ENCODE results near the gene CPSF3. TPM values are rescaled to one million over a fixed set of nuclear protein-coding genes. Genes with fewer than 3 reads are reported as not detected.
"Not testable (repeated sequence)": the region's sequence is repeated elsewhere in the genome, so short reads cannot be mapped to it uniquely, and the experiment has no call there.

CPSF3 gene
- total RNA-seq, 1 experiment from 2014 or later, result 95.5 TPM

DNA sequence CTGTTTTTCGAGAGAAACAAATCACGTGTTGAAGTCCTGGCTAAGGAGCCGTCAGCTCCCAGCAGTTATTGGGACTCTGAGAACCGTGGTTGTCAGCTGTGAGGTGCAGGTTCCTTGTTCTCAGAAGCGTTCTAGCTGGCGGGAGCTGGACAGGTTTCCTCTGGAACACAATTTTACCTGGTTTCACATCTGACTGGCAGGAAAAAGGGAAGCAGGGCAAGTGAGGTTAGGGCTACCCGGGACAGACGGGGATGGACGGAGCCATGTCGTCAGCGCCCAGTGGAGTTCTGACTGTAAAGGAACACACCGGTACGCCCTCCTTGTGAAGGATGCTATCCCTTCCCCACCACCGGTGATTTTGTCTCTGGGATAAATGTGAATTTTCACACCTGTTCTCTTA lies 26.3 kb upstream of the CPSF3 start:
- Histone ChIP-seq H4K5ac (ENCODE audit: insufficient read length, low read depth, low read length) (no peak overlapping the region), H3K23ac (ENCODE audit: insufficient read length, low read depth, low read length) (no peak overlapping the region), H3K4me1 (ENCODE audit: insufficient read depth, low read length) (peaks cover 3% of the 10 kb centered on the region; the same call in 1 of the 2 replicates), H3K79me2 (ENCODE audit: insufficient read depth, low read length) (no peaks in the 10 kb centered on the region), H3K4ac (ENCODE audit: low read depth, low read length) (no peak overlapping the region), H4K91ac (ENCODE audit: insufficient read length, low read depth, low read length) (no peak overlapping the region), H3K23me2 (ENCODE audit: insufficient read length, low read depth, low read length, poor library complexity, severe bottlenecking) (no peaks in the 10 kb centered on the region), H2AFZ (ENCODE audit: low read length) (no peak overlapping the region), H3K56ac (ENCODE audit: insufficient read length, low read depth, low read length) (no peak overlapping the region), H3K27me3 (ENCODE audit: insufficient read depth, low read length) (no peaks in the 10 kb centered on the region), H3K18ac (ENCODE audit: insufficient read length, low read depth, low read length) (no peak overlapping the region), H2BK120ac (ENCODE audit: low read depth, low read length, poor library complexity, severe bottlenecking) (no peak overlapping the region), H3K79me1 (ENCODE audit: insufficient read depth, low read depth, low read length, poor library complexity, severe bottlenecking) (no peaks in the 10 kb centered on the region), H2BK20ac (ENCODE audit: low read depth, low read length, poor library complexity, severe bottlenecking) (no peak overlapping the region), H3K9ac (ENCODE audit: extremely low read depth, insufficient read length, low read length) (no peak overlapping the region), H2BK12ac (ENCODE audit: insufficient read length, low read depth, low read length) (no peak overlapping the region), H2BK5ac (ENCODE audit: insufficient read length, low read length) (no peak overlapping the region), H3K9me3 (ENCODE audit: control insufficient read depth, low read depth, low read length) (no peaks in the 10 kb centered on the region), H3T11ph (ENCODE audit: low read length) (no peak overlapping the region), H3K4me2 (ENCODE audit: insufficient read depth, insufficient read length, low read length) (no peak overlapping the region), H3K14ac (ENCODE audit: insufficient read depth, low read length) (no peak overlapping the region), H2BK15ac (ENCODE audit: low read depth, low read length) (no peak overlapping the region), H4K20me1 (ENCODE audit: control insufficient read depth, insufficient read depth, insufficient read length) (no peaks in the 10 kb centered on the region), H2AK5ac (ENCODE audit: insufficient read length, low read length) (no peak overlapping the region), H3K27ac (ENCODE audit: insufficient read length, low read depth, low read length) (no peak overlapping the region), H4K8ac (replicated peaks; ENCODE audit: insufficient read length, low read depth, low read length) (no peak overlapping the region)
- Mint-ChIP-seq H3K9me3 (no peaks in the 10 kb centered on the region), H3K4me1 (peaks cover 20 to 28% of the 10 kb centered on the region in 2 experiments), H3K27me3 (ENCODE audit: low read depth) (no peaks in the 10 kb centered on the region; the same call in 1 of the 2 replicates), H3K36me3 (ENCODE audit: insufficient read depth in 1 of 3, low read depth in 3 of 3) (peaks cover 2 to 13% (median 6%) of the 10 kb centered on the region in 3 experiments; a peak in 6 of 7 replicates), H3K4me3 (no peak overlapping the region), H3K27ac (0 out of 7 replicates have a peak overlapping the region, but pooled peaks of 1 of the 3 experiments have one; percentile 53)
- no peak for DNase-seq
- TF ChIP-seq, protein P1, sequence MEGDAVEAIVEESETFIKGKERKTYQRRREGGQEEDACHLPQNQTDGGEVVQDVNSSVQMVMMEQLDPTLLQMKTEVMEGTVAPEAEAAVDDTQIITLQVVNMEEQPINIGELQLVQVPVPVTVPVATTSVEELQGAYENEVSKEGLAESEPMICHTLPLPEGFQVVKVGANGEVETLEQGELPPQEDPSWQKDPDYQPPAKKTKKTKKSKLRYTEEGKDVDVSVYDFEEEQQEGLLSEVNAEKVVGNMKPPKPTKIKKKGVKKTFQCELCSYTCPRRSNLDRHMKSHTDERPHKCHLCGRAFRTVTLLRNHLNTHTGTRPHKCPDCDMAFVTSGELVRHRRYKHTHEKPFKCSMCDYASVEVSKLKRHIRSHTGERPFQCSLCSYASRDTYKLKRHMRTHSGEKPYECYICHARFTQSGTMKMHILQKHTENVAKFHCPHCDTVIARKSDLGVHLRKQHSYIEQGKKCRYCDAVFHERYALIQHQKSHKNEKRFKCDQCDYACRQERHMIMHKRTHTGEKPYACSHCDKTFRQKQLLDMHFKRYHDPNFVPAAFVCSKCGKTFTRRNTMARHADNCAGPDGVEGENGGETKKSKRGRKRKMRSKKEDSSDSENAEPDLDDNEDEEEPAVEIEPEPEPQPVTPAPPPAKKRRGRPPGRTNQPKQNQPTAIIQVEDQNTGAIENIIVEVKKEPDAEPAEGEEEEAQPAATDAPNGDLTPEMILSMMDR (conservative IDR thresholded peaks at IDR 0.05), result no peak
- no CpG with 5 or more reads among the region's 14 CpGs for WGBS (ENCODE audit: extremely low coverage, insufficient read length, low lambda C conversion rate)

DNA sequence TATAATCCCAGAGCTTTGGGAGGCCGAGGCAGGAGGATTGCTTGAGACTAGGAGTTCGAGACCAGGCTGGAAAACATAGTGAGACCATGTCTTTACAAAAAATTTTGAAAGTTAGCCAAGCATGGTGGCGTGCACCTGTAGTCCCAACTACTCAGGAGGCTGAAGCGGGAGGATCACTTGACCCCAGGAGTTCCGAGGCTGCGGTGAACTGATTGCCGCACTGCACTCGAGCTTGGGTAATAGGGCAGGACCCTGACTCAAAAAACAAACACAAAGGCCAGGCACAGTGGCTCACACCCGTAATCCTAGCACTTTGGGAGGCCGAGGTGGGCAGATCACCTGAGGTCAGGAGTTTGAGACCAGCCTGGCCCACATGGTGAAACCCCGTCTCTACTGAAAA lies 25.2 kb upstream of the CPSF3 start:
- not testable (repeated sequence) for H3K4me1 ChIP-seq (ENCODE audit: insufficient read depth, low read length); H3K79me2 ChIP-seq (ENCODE audit: insufficient read depth, low read length); H4K8ac ChIP-seq (replicated peaks; ENCODE audit: insufficient read length, low read depth, low read length); H2AFZ ChIP-seq (ENCODE audit: low read length); H3K23ac ChIP-seq (ENCODE audit: insufficient read length, low read depth, low read length); H2BK15ac ChIP-seq (ENCODE audit: low read depth, low read length); H3K79me1 ChIP-seq (ENCODE audit: insufficient read depth, low read depth, low read length, poor library complexity, severe bottlenecking); H2BK12ac ChIP-seq (ENCODE audit: insufficient read length, low read depth, low read length); H3K27me3 ChIP-seq (ENCODE audit: insufficient read depth, low read length); H2BK20ac ChIP-seq (ENCODE audit: low read depth, low read length, poor library complexity, severe bottlenecking); H3T11ph ChIP-seq (ENCODE audit: low read length); H2BK5ac ChIP-seq (ENCODE audit: insufficient read length, low read length); H3K4me2 ChIP-seq (ENCODE audit: insufficient read depth, insufficient read length, low read length); DNase-seq; H3K4ac ChIP-seq (ENCODE audit: low read depth, low read length); H3K14ac ChIP-seq (ENCODE audit: insufficient read depth, low read length); H4K91ac ChIP-seq (ENCODE audit: insufficient read length, low read depth, low read length); H2AK5ac ChIP-seq (ENCODE audit: insufficient read length, low read length); H3K23me2 ChIP-seq (ENCODE audit: insufficient read length, low read depth, low read length, poor library complexity, severe bottlenecking); H2BK120ac ChIP-seq (ENCODE audit: low read depth, low read length, poor library complexity, severe bottlenecking); H3K18ac ChIP-seq (ENCODE audit: insufficient read length, low read depth, low read length); H4K5ac ChIP-seq (ENCODE audit: insufficient read length, low read depth, low read length); H3K56ac ChIP-seq (ENCODE audit: insufficient read length, low read depth, low read length); H3K9ac ChIP-seq (ENCODE audit: extremely low read depth, insufficient read length, low read length); H4K20me1 ChIP-seq (ENCODE audit: control insufficient read depth, insufficient read depth, insufficient read length); H3K27ac Mint-ChIP-seq; H3K9me3 Mint-ChIP-seq; H3K4me3 Mint-ChIP-seq; H3K27ac ChIP-seq (ENCODE audit: insufficient read length, low read depth, low read length); H3K27me3 Mint-ChIP-seq (ENCODE audit: low read depth); H3K9me3 ChIP-seq (ENCODE audit: control insufficient read depth, low read depth, low read length)
- no CpG with 5 or more reads among the region's 11 CpGs for WGBS (ENCODE audit: extremely low coverage, insufficient read length, low lambda C conversion rate)
- Mint-ChIP-seq H3K36me3 (ENCODE audit: insufficient read depth in 1 of 3, low read depth in 3 of 3) (peaks cover 3 to 21% (median 6%) of the 10 kb centered on the region in 3 experiments; a peak in 6 of 7 replicates), H3K4me1 (peaks cover 10 to 17% of the 10 kb centered on the region in 2 experiments)
